Kidney epithelial cell (primary cell): Measurements from ENCODE around the gene TAF1C. TPM values are rescaled to one million over a fixed set of nuclear protein-coding genes. Genes with fewer than 3 reads are reported as not detected.

ENCODE experiments used
- DNase-seq: peaks from one replicate; pipeline ENCODE4 v3.0.0-alpha.2; 2010; ENCODE audit warnings: low read depth
- H3K27me3 ChIP-seq: 2 replicates; pipeline ENCODE4 v1.6.0; 2011; ENCODE audit warnings: low read length; ENCODE audit not compliant: control insufficient read depth, insufficient read depth
- H3K36me3 ChIP-seq: 2 replicates; pipeline ENCODE4 v1.5.1; 2011; ENCODE audit warnings: low read length; ENCODE audit not compliant: control insufficient read depth, insufficient read depth
- H3K4me3 ChIP-seq: 2 replicates; pipeline ENCODE4 v1.5.1; 2011; ENCODE audit warnings: low read depth, mild to moderate bottlenecking, control low read depth, low read length
- CTCF ChIP-seq: IDR thresholded peaks from 2 replicates; pipeline ENCODE4 v1.5.1; 2011; ENCODE audit warnings: mild to moderate bottlenecking, moderate library complexity, low read length, control low read depth, inconsistent platforms; ENCODE audit not compliant: insufficient read depth, poor library complexity, severe bottlenecking
- total RNA-seq: library from RNA; depleted of rRNA; stranded (reverse); fragments of >200 nt; gene quantifications from 2 replicates; pipeline ENCODE4 v1.2.3, GENCODE V29; 2015

Gene TAF1C
- total RNA-seq, 1 donor from 2014 or later = 23.9 TPM

GRCh38 chr16:84138824-84139627 lies 47.8 kb downstream of the TAF1C start:
- DNase-seq = no peak
- no peak for TF ChIP-seq CTCF
- Histone ChIP-seq H3K4me3 (no peak overlapping the region), H3K27me3 (no peaks in the 10 kb centered on the region), H3K36me3 (no peaks in the 10 kb centered on the region)

DNA sequence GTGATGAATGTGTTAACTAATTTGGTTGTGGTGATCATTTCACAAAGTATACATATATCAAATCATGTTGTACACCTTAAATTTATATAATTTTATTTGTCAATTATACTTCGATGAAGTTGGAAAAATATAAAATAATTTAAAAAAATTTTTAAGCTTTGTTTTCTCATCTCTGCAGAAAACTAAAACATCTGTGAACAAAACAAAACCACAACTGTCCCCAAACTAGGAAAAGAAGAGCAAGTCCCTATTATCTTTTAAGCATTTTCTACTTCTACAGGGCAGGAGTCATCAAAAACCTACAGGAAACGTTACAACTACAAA lies 48.4 kb downstream of the TAF1C start:
- Histone ChIP-seq H3K27me3 (no peaks in the 10 kb centered on the region), H3K4me3 (no peak overlapping the region), H3K36me3 (no peaks in the 10 kb centered on the region)
- DNase-seq = no peak
- TF ChIP-seq CTCF = no peak

GRCh38 chr16:84137769-84138357 lies 49.0 kb downstream of the TAF1C start:
- no peaks in the 10 kb centered on the region for H3K36me3 ChIP-seq
- H3K27me3 ChIP-seq = no peaks in the 10 kb centered on the region
- no peak for TF ChIP-seq CTCF
- no peak overlapping the region for H3K4me3 ChIP-seq
- no peak for DNase-seq

- TF ChIP-seq CTCF = no peak
- DNase-seq = no peak
- H3K4me3 ChIP-seq = no peak overlapping the region
- no peaks in the 10 kb centered on the region for H3K36me3 ChIP-seq
- no peaks in the 10 kb centered on the region for H3K27me3 ChIP-seq
Observed at GRCh38 chr16:84137287-84137686, 49.6 kb downstream of the TAF1C start.

- no peak for DNase-seq
- Histone ChIP-seq H3K36me3 (no peaks in the 10 kb centered on the region), H3K27me3 (no peaks in the 10 kb centered on the region), H3K4me3 (no peak overlapping the region)
- TF ChIP-seq CTCF = no peak
Observed at GRCh38 chr16:84136331-84137125, 50.3 kb downstream of the TAF1C start.
